Fibroblast of villous mesenchyme (primary cell): ENCODE measurements around the gene ADARB2. TPM values are rescaled to one million over a fixed set of nuclear protein-coding genes. Genes with fewer than 3 reads are reported as not detected.
"Not testable (repeated sequence)": the region's sequence is repeated elsewhere in the genome, so short reads cannot be mapped to it uniquely, and the experiment has no call there.

ENCODE experiments used
- DNase-seq: peaks from one replicate; pipeline ENCODE4 v3.0.0-alpha.2; 2010; ENCODE audit warnings: low read depth
- H3K4me3 ChIP-seq: 2 replicates; pipeline ENCODE4 v1.5.1; 2011; ENCODE audit warnings: low read depth, mild to moderate bottlenecking, low read length
- total RNA-seq: library from RNA; depleted of rRNA; stranded (reverse); fragments of >200 nt; gene quantifications from 2 replicates; pipeline ENCODE4 v1.2.3, GENCODE V29; 2012
- TF ChIP-seq, protein P1 (sequence below): IDR thresholded peaks from 2 replicates; pipeline ENCODE4 v1.5.1; 2012; ENCODE audit warnings: low read depth, mild to moderate bottlenecking, low read length; ENCODE audit not compliant: insufficient read depth

ADARB2 gene
- total RNA-seq, 1 donor = not detected

DNA sequence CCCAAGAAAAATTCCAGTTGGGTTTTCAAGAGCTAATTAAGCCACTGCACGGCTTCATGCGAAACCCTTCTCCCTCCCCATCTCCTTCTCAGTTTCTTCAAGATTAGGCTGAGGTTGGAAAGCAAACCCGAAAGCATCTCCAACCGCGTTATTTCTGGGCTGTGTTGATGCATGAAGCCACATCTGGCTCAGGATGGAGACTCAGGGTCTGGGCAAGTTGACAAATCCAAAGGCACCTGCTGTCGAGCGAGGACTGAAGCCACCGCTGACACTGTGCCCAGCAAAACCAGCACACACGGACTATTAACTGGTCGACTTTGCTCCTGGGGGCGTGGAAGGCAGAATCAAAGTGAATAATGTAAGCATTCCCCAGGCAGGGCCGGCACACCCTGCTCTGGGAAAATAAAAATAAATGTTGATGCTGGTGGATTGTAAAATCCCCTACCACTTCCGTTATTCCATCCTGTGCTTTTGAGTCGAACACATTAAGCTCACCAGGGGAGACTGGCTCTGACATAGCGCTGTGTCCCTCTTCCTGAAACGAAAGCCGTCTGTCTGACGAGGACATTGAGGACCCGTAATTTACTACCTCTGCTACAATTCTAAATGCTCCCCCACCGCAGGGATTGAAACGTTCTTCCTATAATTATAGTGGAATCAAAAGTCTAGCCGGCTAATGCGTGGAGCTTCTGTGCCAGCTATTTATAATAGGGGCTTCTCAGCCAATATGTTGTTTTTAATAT lies 269.8 kb downstream of the ADARB2 start:
- TF ChIP-seq, protein P1, sequence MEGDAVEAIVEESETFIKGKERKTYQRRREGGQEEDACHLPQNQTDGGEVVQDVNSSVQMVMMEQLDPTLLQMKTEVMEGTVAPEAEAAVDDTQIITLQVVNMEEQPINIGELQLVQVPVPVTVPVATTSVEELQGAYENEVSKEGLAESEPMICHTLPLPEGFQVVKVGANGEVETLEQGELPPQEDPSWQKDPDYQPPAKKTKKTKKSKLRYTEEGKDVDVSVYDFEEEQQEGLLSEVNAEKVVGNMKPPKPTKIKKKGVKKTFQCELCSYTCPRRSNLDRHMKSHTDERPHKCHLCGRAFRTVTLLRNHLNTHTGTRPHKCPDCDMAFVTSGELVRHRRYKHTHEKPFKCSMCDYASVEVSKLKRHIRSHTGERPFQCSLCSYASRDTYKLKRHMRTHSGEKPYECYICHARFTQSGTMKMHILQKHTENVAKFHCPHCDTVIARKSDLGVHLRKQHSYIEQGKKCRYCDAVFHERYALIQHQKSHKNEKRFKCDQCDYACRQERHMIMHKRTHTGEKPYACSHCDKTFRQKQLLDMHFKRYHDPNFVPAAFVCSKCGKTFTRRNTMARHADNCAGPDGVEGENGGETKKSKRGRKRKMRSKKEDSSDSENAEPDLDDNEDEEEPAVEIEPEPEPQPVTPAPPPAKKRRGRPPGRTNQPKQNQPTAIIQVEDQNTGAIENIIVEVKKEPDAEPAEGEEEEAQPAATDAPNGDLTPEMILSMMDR = no peak
- no peak for DNase-seq
- no peak overlapping the region for H3K4me3 ChIP-seq

DNA sequence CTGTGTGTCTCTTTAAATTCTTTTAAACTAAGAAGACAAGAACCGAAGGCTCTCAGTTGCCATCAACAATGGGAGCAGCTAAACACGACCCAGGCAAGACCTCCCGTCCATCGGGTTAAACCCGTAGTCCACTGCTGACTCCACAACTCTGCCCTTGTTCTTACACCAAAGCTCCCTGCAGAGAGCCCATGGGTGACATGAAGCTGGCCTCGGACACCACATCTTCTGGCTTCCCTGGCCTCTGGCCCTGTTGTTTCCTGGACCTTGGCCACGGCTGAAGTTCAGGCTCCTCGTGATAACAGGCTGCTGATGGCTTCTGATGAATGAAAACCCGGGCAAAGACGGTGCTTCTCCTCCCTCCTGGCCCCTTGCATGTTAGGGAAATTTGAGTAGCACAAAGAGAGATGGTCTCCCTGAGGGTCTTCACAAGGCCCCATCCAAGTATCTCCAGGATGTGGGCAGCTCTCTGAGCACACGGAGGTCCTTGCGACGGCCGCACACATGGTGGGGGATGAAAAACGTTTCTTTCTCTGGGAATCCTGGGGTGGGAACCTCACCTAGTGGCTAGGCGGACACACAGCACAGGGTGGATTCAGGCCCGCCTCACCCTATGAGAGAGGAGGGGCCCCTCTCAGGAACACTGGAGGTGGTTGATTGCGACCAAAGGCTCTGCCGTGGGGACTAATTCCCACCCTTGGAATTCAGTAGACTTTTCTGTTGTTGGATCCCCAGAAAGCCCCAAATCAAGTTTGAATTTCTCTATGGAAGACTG lies 271.1 kb downstream of the ADARB2 start:
- TF ChIP-seq, protein P1 = no peak
- no peak for DNase-seq
- no peak overlapping the region for H3K4me3 ChIP-seq

DNA sequence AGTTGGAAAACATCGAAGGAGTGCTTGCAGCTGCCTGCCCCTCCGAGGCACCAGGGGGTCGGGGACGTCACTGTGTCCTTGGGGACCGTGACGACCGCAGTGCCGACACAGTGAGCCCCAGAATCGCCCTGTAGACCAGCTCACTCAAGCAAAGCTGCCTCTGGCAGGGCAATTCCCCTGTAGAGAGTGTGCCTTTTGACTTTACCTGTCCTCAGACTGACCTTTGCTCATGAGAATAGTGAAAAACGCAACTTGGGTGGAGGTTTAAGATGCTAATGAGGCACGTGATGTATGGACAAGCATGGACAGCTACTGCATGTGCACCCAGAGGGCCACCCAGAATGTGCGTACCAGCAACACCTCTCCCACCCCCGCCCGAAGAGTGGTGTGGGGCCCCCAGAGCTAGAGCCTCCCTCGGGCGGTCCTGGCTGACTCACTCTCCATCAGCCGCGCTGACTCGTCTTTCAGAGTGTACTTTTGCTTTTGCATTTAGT lies 271.9 kb downstream of the ADARB2 start:
- no peak for DNase-seq
- TF ChIP-seq, protein P1 = no peak
- no peak overlapping the region for H3K4me3 ChIP-seq

DNA sequence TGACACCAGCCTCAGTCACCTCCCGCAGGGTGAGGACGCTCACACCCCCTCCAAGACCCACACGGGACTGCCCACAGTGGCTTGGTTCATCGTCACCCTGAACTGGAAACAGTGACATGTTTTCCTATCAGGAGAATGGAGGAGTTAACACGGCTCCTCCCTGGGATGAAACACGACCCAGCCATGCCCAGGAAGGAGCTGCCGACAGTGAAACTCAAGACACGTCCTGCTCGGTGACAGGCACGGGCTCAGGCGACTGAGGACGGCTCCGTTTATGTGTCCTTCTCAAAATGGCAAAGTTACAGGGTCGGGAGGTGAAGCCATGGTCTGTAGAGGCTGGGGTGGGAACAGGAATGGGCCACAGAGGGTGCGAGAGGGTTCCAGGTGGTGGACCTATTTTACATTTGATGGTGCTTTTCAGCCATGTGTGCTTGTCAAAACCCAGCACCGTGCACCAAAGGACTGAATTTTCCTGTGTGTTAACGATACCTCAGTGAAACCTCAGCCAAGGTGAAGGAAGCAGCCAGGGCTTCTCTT lies 272.4 kb downstream of the ADARB2 start:
- no peak overlapping the region for H3K4me3 ChIP-seq
- no peak for DNase-seq
- TF ChIP-seq, protein P1 = no peak

DNA sequence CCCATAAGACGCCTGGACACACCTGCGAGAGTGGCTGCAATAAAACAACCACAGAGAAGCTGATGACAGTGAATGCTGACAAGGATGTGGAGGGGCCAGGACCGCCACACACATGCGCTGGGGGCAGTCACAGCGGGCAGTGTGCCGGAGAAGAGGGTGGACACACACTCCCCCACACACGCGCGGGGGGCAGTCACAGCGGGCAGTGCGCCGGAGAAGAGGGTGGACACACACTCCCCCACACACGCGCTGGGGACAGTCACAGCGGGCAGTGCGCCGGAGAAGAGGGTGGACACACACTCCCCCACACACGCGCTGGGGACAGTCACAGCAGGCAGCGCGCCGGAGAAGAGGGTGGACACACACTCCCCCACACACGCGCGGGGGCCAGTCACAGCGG lies 273.4 kb downstream of the ADARB2 start:
- DNase-seq, H3K4me3 ChIP-seq: not testable (repeated sequence)

DNA sequence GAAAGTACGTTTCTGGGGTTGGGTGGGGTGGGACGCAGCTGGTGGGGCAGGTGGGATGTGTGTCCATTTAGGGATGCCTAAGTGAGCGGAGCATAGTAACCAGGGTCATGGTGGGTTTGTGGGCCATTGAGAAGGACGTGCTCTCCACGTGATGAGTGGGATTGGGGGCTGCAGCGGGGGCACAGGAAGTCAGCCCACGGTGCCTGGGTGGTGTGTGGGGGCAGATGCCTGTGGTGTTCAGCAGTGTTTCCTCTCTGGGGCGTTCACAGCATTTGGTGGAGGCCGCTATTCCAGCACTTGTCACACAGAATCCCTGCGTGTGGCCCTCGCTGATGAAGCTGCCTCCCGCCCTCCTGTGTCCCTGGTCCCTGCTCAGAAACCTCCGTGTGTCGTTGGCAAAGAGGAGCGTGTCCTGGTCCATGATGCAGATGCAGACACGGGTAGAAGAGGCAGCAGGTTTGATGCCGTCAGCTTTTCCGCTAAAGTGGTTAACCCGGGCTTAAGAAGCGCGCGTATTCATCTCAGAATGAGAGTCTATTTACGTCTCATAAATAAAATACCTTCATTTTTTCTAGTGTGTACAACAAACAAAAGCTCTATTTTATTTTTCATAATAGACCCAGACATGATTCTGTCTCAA lies 274.2 kb downstream of the ADARB2 start:
- H3K4me3 ChIP-seq = no peak overlapping the region
- TF ChIP-seq, protein P1 = no peak
- DNase-seq = no peak

DNA sequence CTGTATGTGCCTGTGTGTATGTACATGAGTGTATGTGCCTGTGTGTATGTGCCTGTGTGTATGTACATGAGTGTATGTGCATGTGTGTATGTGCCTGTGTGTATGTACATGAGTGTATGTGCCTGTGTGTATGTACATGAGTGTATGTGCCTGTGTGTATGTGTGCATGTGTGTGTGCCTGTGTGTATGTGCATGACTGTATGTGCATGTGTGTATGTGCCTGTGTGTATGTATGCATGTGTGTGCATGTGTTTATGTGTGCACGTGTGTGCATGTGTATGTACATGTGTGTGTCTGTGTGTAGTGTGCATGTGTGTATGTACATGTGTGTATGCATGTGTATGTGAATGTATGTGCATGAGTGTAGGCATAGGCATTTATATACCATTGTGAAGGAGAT lies 274.8 kb downstream of the ADARB2 start:
- no peak for DNase-seq
- TF ChIP-seq, protein P1 = no peak
- H3K4me3 ChIP-seq = no peak overlapping the region
